Neural cell (in vitro differentiated cells): Measurements from ENCODE around the gene LCT.

Experiments used
- POLR2AphosphoS5 ChIP-seq: IDR thresholded peaks from 2 replicates; pipeline ENCODE4 v1.6.1; 2012
- TF ChIP-seq, protein P1 (sequence below): fragments of 450-650 bp; IDR thresholded peaks from 2 replicates; pipeline ENCODE4 v1.5.1; 2014; ENCODE audit warnings: antibody characterized with exemption, mild to moderate bottlenecking, moderate library complexity; ENCODE audit not compliant: poor library complexity, severe bottlenecking

DNA sequence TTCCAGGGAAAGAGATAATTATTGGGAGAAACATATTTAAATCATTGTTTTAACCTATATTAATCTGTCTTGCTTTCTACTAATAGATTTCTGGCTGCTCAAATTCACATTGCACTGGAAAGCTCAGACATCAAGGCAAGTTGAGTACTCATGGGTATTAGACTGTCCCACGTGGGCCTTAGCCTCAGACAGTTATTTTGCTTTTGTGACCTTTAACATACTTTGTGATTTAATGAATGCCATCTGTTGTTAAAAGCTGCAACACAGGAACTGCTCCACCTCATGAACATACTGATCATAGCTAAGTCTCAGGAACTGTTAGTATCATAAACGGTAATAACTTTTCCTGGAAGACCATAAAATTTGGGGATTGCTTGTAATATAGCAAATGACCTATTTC is 2.7 kb upstream of the LCT start:
- no peak for TF ChIP-seq POLR2AphosphoS5
- TF ChIP-seq, protein P1, sequence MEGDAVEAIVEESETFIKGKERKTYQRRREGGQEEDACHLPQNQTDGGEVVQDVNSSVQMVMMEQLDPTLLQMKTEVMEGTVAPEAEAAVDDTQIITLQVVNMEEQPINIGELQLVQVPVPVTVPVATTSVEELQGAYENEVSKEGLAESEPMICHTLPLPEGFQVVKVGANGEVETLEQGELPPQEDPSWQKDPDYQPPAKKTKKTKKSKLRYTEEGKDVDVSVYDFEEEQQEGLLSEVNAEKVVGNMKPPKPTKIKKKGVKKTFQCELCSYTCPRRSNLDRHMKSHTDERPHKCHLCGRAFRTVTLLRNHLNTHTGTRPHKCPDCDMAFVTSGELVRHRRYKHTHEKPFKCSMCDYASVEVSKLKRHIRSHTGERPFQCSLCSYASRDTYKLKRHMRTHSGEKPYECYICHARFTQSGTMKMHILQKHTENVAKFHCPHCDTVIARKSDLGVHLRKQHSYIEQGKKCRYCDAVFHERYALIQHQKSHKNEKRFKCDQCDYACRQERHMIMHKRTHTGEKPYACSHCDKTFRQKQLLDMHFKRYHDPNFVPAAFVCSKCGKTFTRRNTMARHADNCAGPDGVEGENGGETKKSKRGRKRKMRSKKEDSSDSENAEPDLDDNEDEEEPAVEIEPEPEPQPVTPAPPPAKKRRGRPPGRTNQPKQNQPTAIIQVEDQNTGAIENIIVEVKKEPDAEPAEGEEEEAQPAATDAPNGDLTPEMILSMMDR = no peak
